Hepatocyte (in vitro differentiated cells): ENCODE data around the gene KCTD6. TPM values are rescaled to one million over a fixed set of nuclear protein-coding genes. Genes with fewer than 3 reads are reported as not detected.
A peak's percentile ranks its signal among the peaks of the same experiment; 100 is the strongest.

Experiments used
- DNase-seq: peaks from one replicate; pipeline ENCODE4 v3.0.0-alpha.2; 2016; ENCODE audit warnings: low spot score
- H2AFZ ChIP-seq: fragments of 200-600 bp; sonication (generic); 2 replicates; pipeline ENCODE4 v1.6.0; 2016; ENCODE audit warnings: antibody characterized with exemption, mild to moderate bottlenecking
- H3K27ac ChIP-seq: fragments of 200-600 bp; sonication (generic); 2 replicates; pipeline ENCODE4 v1.5.1; 2016; ENCODE audit warnings: mild to moderate bottlenecking
- H3K27me3 ChIP-seq: fragments of 200-600 bp; sonication (generic); 2 replicates; pipeline ENCODE4 v1.6.1; 2016
- H3K36me3 ChIP-seq: fragments of 200-600 bp; sonication (generic); replicated peaks from 2 replicates; pipeline ENCODE4 v1.5.1; 2016; ENCODE audit warnings: low read depth; ENCODE audit not compliant: insufficient read depth
- H3K4me1 ChIP-seq: fragments of 200-600 bp; sonication (generic); 2 replicates; pipeline ENCODE4 v1.5.1; 2016; ENCODE audit warnings: mild to moderate bottlenecking, moderate library complexity; ENCODE audit not compliant: insufficient read depth
- H3K4me2 ChIP-seq: fragments of 200-600 bp; sonication (generic); 2 replicates; pipeline ENCODE4 v1.6.0; 2016
- H3K4me3 ChIP-seq: fragments of 200-600 bp; sonication (generic); 2 replicates; pipeline ENCODE4 v1.5.1; 2016; ENCODE audit warnings: mild to moderate bottlenecking
- H3K79me2 ChIP-seq: fragments of 200-600 bp; sonication (generic); 2 replicates; pipeline ENCODE4 v1.6.0; 2017; ENCODE audit warnings: mild to moderate bottlenecking
- H3K9me2 ChIP-seq: fragments of 200-600 bp; sonication (generic); replicated peaks from 2 replicates; pipeline ENCODE4 v1.6.0; 2017; ENCODE audit warnings: mild to moderate bottlenecking; ENCODE audit not compliant: insufficient read depth
- H3K9me3 ChIP-seq: fragments of 200-600 bp; sonication (generic); 2 replicates; pipeline ENCODE4 v1.5.1; 2016; ENCODE audit warnings: low read depth, mild to moderate bottlenecking
- H4K20me1 ChIP-seq: fragments of 200-600 bp; sonication (generic); 2 replicates; pipeline ENCODE4 v1.6.0; 2016; ENCODE audit warnings: mild to moderate bottlenecking; ENCODE audit not compliant: insufficient read depth, poor library complexity, severe bottlenecking
- CTCF ChIP-seq: fragments of 200-600 bp; sonication (generic); IDR thresholded peaks from 2 replicates; pipeline ENCODE4 v1.5.1; 2016; ENCODE audit warnings: antibody characterized with exemption, mild to moderate bottlenecking; ENCODE audit not compliant: poor library complexity
- EZH2 ChIP-seq: fragments of 200-600 bp; sonication (generic); IDR thresholded peaks from 2 replicates; pipeline ENCODE4 v1.6.1; 2016; ENCODE audit warnings: antibody characterized with exemption, mild to moderate bottlenecking, borderline replicate concordance
- EZH2phosphoT487 ChIP-seq: fragments of 200-600 bp; sonication (generic); IDR thresholded peaks from one replicate; pipeline ENCODE4 v1.6.1; 2018; ENCODE audit warnings: antibody characterized with exemption, mild to moderate bottlenecking, low read depth, moderate library complexity; ENCODE audit not compliant: unreplicated experiment, severe bottlenecking
- WGBS: methylation state at CpG from one replicate; pipeline ENCODE4 v1.1.6; 2016; ENCODE audit warnings: low lambda C conversion rate; ENCODE audit errors: missing lambda C conversion rate; 5-methylcytosine and 5-hydroxymethylcytosine counted together
- polyA plus RNA-seq: library from polyadenylated mRNA; unstranded; fragments of >200 nt; fragmentation: Nextera tagmentation; extraction: Ambion mirVana; gene quantifications from 2 replicates; pipeline ENCODE4 v1.2.1, GENCODE V29; 2016
- total RNA-seq: library from RNA; depleted of rRNA; stranded (reverse); fragments of >200 nt; gene quantifications from 2 replicates; pipeline ENCODE4 v1.2.3, GENCODE V29; 2014

KCTD6 gene
- total and polyA plus RNA-seq, 2 experiments from 2014 or later, result 13.8 to 18.9 TPM

GRCh38 chr3:58518291-58518789 is 26.4 kb downstream of the KCTD6 start:
- Histone ChIP-seq H3K9me2 (no peaks in the 10 kb centered on the region), H3K36me3 (no peaks in the 10 kb centered on the region), H3K27ac (peak overlapping the region; percentile 25), H2AFZ (no peak overlapping the region), H4K20me1 (no peaks in the 10 kb centered on the region), H3K79me2 (no peaks in the 10 kb centered on the region), H3K4me2 (peak overlapping the region; percentile 61), H3K4me3 (no peak overlapping the region), H3K27me3 (no peaks in the 10 kb centered on the region), H3K9me3 (no peaks in the 10 kb centered on the region), H3K4me1 (peaks cover 51% of the 10 kb centered on the region)
- TF ChIP-seq EZH2phosphoT487 (no peak), EZH2 (no peak), CTCF (no peak)
- peak; percentile 54 for DNase-seq
- 13% methylated on average over 3 of the region's 3 CpGs for WGBS

DNA sequence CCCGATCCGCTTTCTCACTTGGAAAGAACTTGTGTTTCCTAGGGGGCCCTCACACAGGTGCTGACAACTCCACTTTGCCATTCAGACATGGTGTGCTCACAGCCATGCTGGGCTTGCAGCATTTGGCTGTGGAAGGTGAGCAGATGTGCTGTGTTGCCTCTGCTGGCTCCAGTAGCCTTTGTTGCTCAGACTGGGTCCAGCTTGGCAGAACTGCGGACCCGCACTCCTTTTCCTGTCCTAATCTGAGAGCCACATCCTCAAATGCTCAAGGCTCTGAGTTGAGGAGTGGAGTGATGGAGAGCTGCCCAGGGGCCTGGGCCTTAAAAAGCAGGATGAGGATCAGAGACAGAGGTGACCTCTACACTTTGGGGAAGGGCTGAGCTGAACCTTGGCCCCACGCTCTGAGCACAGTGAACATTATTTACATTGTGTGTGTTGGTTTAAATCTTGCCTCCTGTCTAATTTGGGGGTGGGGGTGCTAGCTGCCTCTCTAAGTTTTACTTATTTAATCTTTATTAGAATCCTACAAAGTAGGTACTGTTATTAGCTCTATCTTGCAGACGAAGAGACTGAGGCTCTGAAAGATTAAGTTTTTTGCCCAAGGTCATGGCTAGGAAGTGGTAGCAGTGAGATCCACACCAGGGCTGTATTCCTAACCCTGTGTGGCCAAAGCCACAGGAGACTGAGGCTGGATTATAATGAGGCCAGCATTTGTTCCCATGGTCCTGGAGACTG is 27.9 kb downstream of the KCTD6 start:
- Histone ChIP-seq H3K9me3 (no peaks in the 10 kb centered on the region), H3K27me3 (no peaks in the 10 kb centered on the region), H2AFZ (no peak overlapping the region), H3K79me2 (no peaks in the 10 kb centered on the region), H3K27ac (peak overlapping the region; percentile 57), H3K4me3 (no peak overlapping the region), H3K4me1 (peaks cover 55% of the 10 kb centered on the region), H3K9me2 (no peaks in the 10 kb centered on the region), H4K20me1 (no peaks in the 10 kb centered on the region), H3K36me3 (no peaks in the 10 kb centered on the region), H3K4me2 (peak overlapping the region; percentile 38)
- DNase-seq, result no peak
- TF ChIP-seq EZH2, result no peak
- TF ChIP-seq CTCF, result no peak
- no peak for TF ChIP-seq EZH2phosphoT487
- 77% methylated on average over 6 of the region's 6 CpGs for WGBS

DNA sequence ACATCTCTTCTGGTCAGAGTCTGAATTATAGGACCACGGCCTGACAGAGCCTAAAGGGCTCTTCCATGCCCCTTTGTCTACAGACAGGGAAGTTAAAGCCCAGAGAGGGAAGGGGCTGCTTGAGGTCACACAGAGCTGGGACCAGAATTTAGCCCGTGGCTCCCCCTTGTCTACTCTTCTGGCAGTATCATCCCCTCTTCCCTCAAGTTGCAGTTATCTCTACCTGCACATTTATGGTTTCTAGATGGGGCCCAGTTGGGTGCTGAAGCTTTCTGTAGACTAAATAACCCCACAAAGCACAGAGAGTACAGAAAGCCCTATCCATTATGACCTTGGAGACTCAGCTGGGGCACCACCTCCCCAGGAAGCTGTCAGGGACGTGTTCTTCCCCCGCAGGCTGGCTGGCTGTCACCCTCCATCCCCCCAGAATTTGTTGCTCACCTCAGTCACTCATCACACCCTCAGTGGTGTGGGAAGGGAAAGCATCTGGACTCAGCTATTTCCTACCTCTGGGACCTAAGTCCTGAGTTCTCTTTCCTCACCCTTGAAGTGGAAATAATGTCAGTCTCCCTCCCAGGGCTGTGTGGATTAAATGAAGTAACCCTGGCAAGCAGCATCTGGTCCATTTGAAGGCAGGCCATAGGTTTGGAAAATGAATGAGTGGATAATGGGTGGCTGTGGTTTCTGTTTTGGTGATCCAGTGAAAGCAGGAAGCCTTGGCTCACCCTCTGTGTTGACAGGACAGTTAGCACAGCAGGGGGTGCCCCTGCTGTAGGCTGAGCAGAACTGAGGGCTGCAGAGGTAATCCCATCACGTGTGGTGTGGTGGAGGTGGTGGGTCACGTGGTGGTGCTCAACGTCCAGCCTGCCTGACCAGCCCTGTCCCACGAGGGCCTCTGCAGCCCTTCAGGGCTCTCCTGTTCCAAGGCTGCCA is 28.8 kb downstream of the KCTD6 start:
- H4K20me1 ChIP-seq, result no peaks in the 10 kb centered on the region
- 50% methylated on average over 8 of the region's 8 CpGs for WGBS

More for the DNA sequence above, 28.8 kb downstream of the KCTD6 start:
- peak overlapping the region; percentile 38 for H3K4me2 ChIP-seq
- no peaks in the 10 kb centered on the region for H3K9me3 ChIP-seq
- no peaks in the 10 kb centered on the region for H3K9me2 ChIP-seq
- no peak overlapping the region for H3K4me3 ChIP-seq
- H3K27me3 ChIP-seq, result no peaks in the 10 kb centered on the region
- DNase-seq, result peak; percentile 44
- peaks cover 55% of the 10 kb centered on the region for H3K4me1 ChIP-seq
- H3K27ac ChIP-seq, result peak overlapping the region; percentile 71
- no peaks in the 10 kb centered on the region for H3K79me2 ChIP-seq
- no peak overlapping the region for H2AFZ ChIP-seq
- TF ChIP-seq EZH2 (no peak), EZH2phosphoT487 (no peak)
- no peaks in the 10 kb centered on the region for H3K36me3 ChIP-seq
